ENCODE results near the gene CLUH. TPM values are rescaled to one million over a fixed set of nuclear protein-coding genes. Genes with fewer than 3 reads are reported as not detected.

CLUH gene, protein sequence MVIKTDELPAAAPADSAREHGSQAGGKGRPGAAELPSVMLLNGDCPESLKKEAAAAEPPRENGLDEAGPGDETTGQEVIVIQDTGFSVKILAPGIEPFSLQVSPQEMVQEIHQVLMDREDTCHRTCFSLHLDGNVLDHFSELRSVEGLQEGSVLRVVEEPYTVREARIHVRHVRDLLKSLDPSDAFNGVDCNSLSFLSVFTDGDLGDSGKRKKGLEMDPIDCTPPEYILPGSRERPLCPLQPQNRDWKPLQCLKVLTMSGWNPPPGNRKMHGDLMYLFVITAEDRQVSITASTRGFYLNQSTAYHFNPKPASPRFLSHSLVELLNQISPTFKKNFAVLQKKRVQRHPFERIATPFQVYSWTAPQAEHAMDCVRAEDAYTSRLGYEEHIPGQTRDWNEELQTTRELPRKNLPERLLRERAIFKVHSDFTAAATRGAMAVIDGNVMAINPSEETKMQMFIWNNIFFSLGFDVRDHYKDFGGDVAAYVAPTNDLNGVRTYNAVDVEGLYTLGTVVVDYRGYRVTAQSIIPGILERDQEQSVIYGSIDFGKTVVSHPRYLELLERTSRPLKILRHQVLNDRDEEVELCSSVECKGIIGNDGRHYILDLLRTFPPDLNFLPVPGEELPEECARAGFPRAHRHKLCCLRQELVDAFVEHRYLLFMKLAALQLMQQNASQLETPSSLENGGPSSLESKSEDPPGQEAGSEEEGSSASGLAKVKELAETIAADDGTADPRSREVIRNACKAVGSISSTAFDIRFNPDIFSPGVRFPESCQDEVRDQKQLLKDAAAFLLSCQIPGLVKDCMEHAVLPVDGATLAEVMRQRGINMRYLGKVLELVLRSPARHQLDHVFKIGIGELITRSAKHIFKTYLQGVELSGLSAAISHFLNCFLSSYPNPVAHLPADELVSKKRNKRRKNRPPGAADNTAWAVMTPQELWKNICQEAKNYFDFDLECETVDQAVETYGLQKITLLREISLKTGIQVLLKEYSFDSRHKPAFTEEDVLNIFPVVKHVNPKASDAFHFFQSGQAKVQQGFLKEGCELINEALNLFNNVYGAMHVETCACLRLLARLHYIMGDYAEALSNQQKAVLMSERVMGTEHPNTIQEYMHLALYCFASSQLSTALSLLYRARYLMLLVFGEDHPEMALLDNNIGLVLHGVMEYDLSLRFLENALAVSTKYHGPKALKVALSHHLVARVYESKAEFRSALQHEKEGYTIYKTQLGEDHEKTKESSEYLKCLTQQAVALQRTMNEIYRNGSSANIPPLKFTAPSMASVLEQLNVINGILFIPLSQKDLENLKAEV (N-terminal part only)
- total RNA-seq = 66.2 and 80.7 TPM in 2 replicates
- 33.8 and 49.8 TPM in 2 replicates for polyA plus RNA-seq
- 22.6 and 29.9 TPM in 2 replicates for polyA plus RNA-seq (2011; cell fraction: cytosol; rRNA removed)
- 168 and 174 TPM in 2 replicates for polyA plus RNA-seq (2011; cell fraction: nucleus; rRNA removed)
- polyA plus RNA-seq (2012) = 65.8 and 67.4 TPM in 2 replicates
- 29.4 and 30.1 TPM in 2 replicates for polyA minus RNA-seq
- polyA minus RNA-seq (2011; cell fraction: cytosol; rRNA and poly(A)+ RNA removed) = 36.4 TPM
- 26.1 and 50.0 TPM in 2 replicates for polyA minus RNA-seq (2011; cell fraction: nucleus; rRNA and poly(A)+ RNA removed)
- percentile 55 among the genes with signal in this experiment for Bru-seq, nascent RNA
- percentile 88 among the genes with signal in this experiment for BruChase-seq, experiment 1, labeled RNA remaining after a 6-hour chase
- percentile 71 among the genes with signal in this experiment for BruChase-seq, experiment 2, labeled RNA remaining after a 2-hour chase
- long read RNA-seq, full-length matches to known transcripts = 9 of 71 reads
- long read RNA-seq, partial matches to known transcripts = 18 of 71 reads
- long read RNA-seq, other reads (novel, unspliced or antisense) = 44 of 71 reads

GRCh38 chr17:2711608-2712299 lies at the start of gene CLUH:
TSS of gene CLUH (minus strand) at chr17:2711764. CDS start at chr17:2711661, 103 bp downstream.
- H3K9me3 ChIP-seq (replicated peaks; ENCODE audit: control insufficient read depth, insufficient read depth, low read length) = no peaks in the 10 kb centered on the region
- peak within 1 kb of the TSS; percentile 92 for H2AFZ ChIP-seq (ENCODE audit: low read depth, low read length)
- dilution Hi-C loops (cut with MboI; ENCODE audit: extremely low pct_ligation_motif_present, low sequenced_read_pairs) (no loop called here), intact Hi-C loops (cut with micrococcal nuclease) (no loop called here)
- no peak for TF ChIP-seq GATA2 (IDR thresholded peaks at IDR 0.05; ENCODE audit: insufficient read depth, insufficient read length, low read depth, low read length)
- TF ChIP-seq MYC (IDR thresholded peaks at IDR 0.05; ENCODE audit: low read depth, low read length) = peak; percentile 93
- TF ChIP-seq MAX (IDR thresholded peaks at IDR 0.05; ENCODE audit: insufficient read depth, insufficient read length) = peak; percentile 88
- TF ChIP-seq EZH2 (IDR thresholded peaks at IDR 0.05; ENCODE audit: borderline replicate concordance, low read depth, low read length, severe bottlenecking) = no peak
- TF ChIP-seq FOS (IDR thresholded peaks at IDR 0.05; ENCODE audit: borderline replicate concordance, insufficient read depth, low read length) = peak; percentile 52
- no peak for TF ChIP-seq CTCF (IDR thresholded peaks at IDR 0.05; ENCODE audit: extremely low read depth in 1 of 2, insufficient read depth in 1 of 2, low read depth in 1 of 2, low read length in 2 of 2)
- TF ChIP-seq POLR2A (IDR thresholded peaks at IDR 0.05; ENCODE audit: low read depth, low read length) = peak; percentile 71
- TF ChIP-seq POLR2AphosphoS5 (IDR thresholded peaks at IDR 0.05; ENCODE audit: insufficient read depth, low read depth, low read length) = peak; percentile 84
- DNase-seq (ENCODE audit: low read depth, low spot score) = peak; percentile 98
- H4K20me1 ChIP-seq (replicated peaks; ENCODE audit: control insufficient read depth, extremely low read depth, insufficient read depth, low read length) = no peaks in the 10 kb centered on the region
- H3K4me2 ChIP-seq (ENCODE audit: insufficient read depth, low read length) = peak within 1 kb of the TSS; percentile 71
- ChIA-PET POLR2A (no interaction called here), CTCF (no interaction called here)
- H3K9ac ChIP-seq (replicated peaks; ENCODE audit: extremely low read depth, insufficient read depth, low read length) = peak within 1 kb of the TSS; percentile 58
- BruUV-seq (replicated peaks) = TSS peak; percentile 67
- H3K79me2 ChIP-seq (ENCODE audit: control insufficient read depth, insufficient read depth, low read length) = peaks cover 46% of the 10 kb centered on the region
- H3K9me1 ChIP-seq (replicated peaks; ENCODE audit: control insufficient read depth, extremely low read depth, insufficient read depth, low read length) = no peaks in the 10 kb centered on the region
- H3K36me3 ChIP-seq (ENCODE audit: control insufficient read depth in 2 of 2, extremely low read depth in 1 of 2, insufficient read depth in 2 of 2, low read length in 2 of 2) = no peaks in the 10 kb centered on the region
- H3K4me1 ChIP-seq (ENCODE audit: control insufficient read depth, extremely low read depth, insufficient read depth, low read length) = peaks cover 19% of the 10 kb centered on the region
- peak within 1 kb of the TSS; percentile 64 to 80 (median 70) for H3K4me3 ChIP-seq (replicated peaks in 1 of 3; ENCODE audit: insufficient read depth in 1 of 3, low read depth in 1 of 3, low read length in 3 of 3)
- peak; percentile 97 for FAIRE-seq
- H3K27ac ChIP-seq (ENCODE audit: insufficient read depth, low read depth, low read length) = peak within 1 kb of the TSS; percentile 44
- H3K27me3 ChIP-seq (ENCODE audit: control insufficient read depth in 2 of 2, insufficient read depth in 2 of 2, low read length in 2 of 2) = no peaks in the 10 kb centered on the region
